Measurements from ENCODE around the gene LRRC75A. TPM values are rescaled to one million over a fixed set of nuclear protein-coding genes. Genes with fewer than 3 reads are reported as not detected.

The LRRC75A gene
- total RNA-seq, 1 experiment from 2014 or later, result 22.9 TPM

DNA sequence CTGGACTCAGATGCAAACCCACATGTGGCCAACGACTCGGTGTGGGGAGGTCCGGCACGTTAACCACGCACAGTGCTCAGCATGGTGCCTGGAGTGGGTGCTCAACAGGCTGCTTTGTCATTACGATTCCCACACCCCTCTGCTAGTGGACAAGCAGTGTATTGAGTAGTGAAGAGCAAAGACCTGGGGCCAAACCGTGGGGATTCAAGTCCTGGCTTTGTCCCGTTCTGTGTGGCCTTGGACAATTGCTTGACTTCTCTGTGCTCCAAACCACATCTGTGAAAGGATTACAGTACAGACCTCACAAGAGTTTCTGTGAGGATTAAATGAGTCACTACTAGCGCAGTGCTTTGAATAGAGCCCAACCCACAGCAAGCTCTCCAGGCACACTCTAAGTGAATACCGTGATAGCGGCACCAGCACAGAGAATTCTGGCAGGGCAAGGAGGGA lies 42.8 kb downstream of the LRRC75A start (continued):
- TF ChIP-seq, protein P1, sequence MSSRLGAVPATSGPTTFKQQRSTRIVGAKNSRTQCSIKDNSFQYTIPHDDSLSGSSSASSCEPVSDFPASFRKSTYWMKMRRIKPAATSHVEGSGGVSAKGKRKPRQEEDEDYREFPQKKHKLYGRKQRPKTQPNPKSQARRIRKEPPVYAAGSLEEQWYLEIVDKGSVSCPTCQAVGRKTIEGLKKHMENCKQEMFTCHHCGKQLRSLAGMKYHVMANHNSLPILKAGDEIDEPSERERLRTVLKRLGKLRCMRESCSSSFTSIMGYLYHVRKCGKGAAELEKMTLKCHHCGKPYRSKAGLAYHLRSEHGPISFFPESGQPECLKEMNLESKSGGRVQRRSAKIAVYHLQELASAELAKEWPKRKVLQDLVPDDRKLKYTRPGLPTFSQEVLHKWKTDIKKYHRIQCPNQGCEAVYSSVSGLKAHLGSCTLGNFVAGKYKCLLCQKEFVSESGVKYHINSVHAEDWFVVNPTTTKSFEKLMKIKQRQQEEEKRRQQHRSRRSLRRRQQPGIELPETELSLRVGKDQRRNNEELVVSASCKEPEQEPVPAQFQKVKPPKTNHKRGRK (CRISPR knock-in tag; IDR thresholded peaks at IDR 0.05; ENCODE audit: borderline replicate concordance), result no peak
- TF ChIP-seq JUN (CRISPR knock-in tag; IDR thresholded peaks at IDR 0.05) (no peak), ZNF263 (CRISPR knock-in tag; IDR thresholded peaks at IDR 0.05; ENCODE audit: low read depth) (no peak), MXD4 (CRISPR knock-in tag; IDR thresholded peaks at IDR 0.05; ENCODE audit: borderline replicate concordance) (no peak), OVOL2 (CRISPR knock-in tag; IDR thresholded peaks at IDR 0.05; ENCODE audit: borderline replicate concordance) (no peak)
- TF ChIP-seq, protein P2, sequence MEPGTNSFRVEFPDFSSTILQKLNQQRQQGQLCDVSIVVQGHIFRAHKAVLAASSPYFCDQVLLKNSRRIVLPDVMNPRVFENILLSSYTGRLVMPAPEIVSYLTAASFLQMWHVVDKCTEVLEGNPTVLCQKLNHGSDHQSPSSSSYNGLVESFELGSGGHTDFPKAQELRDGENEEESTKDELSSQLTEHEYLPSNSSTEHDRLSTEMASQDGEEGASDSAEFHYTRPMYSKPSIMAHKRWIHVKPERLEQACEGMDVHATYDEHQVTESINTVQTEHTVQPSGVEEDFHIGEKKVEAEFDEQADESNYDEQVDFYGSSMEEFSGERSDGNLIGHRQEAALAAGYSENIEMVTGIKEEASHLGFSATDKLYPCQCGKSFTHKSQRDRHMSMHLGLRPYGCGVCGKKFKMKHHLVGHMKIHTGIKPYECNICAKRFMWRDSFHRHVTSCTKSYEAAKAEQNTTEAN (CRISPR knock-in tag; IDR thresholded peaks at IDR 0.05), result no peak

DNA sequence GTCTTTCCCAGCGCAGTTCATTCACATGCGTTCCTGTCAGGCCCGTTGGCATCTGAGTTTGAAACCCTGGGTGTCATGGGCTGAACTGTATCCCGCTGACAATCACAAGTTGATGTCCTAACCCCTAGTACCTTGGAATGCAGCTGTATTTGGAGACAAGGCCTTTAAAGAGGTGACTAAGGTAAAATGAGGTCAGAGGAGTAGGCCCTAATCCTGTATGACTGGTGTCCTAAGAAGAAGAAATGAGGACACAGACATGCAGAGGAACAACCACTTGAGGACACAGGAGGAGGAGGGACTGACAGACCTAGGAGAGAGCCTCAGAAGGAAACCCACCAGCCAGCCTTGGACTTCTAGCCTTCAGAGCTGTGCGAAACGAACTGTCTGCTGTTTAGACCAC lies 43.5 kb downstream of the LRRC75A start:
- H3K36me3 Mint-ChIP-seq, result peaks cover 30% of the 10 kb centered on the region
- peak overlapping the region; percentile 23 for H3K27ac Mint-ChIP-seq
- DNase-seq (ENCODE audit: low spot score) (no peak), ATAC-seq (no peak)
- no peaks in the 10 kb centered on the region for H3K27me3 Mint-ChIP-seq (ENCODE audit: low read depth)
- H3K4me3 Mint-ChIP-seq, result no peak overlapping the region
- H3K9me3 Mint-ChIP-seq, result no peaks in the 10 kb centered on the region
- TF ChIP-seq, protein P3, sequence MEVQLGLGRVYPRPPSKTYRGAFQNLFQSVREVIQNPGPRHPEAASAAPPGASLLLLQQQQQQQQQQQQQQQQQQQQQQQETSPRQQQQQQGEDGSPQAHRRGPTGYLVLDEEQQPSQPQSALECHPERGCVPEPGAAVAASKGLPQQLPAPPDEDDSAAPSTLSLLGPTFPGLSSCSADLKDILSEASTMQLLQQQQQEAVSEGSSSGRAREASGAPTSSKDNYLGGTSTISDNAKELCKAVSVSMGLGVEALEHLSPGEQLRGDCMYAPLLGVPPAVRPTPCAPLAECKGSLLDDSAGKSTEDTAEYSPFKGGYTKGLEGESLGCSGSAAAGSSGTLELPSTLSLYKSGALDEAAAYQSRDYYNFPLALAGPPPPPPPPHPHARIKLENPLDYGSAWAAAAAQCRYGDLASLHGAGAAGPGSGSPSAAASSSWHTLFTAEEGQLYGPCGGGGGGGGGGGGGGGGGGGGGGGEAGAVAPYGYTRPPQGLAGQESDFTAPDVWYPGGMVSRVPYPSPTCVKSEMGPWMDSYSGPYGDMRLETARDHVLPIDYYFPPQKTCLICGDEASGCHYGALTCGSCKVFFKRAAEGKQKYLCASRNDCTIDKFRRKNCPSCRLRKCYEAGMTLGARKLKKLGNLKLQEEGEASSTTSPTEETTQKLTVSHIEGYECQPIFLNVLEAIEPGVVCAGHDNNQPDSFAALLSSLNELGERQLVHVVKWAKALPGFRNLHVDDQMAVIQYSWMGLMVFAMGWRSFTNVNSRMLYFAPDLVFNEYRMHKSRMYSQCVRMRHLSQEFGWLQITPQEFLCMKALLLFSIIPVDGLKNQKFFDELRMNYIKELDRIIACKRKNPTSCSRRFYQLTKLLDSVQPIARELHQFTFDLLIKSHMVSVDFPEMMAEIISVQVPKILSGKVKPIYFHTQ (CRISPR knock-in tag; IDR thresholded peaks at IDR 0.05), result no peak
- TF ChIP-seq RELA (CRISPR knock-in tag; IDR thresholded peaks at IDR 0.05; ENCODE audit: borderline replicate concordance) (no peak), TCF7 (CRISPR knock-in tag; IDR thresholded peaks at IDR 0.05; ENCODE audit: low read depth) (no peak), ATF1 (CRISPR knock-in tag; IDR thresholded peaks at IDR 0.05) (no peak), NFATC4 (CRISPR knock-in tag; IDR thresholded peaks at IDR 0.05) (no peak), KAT7 (CRISPR knock-in tag; IDR thresholded peaks at IDR 0.05; ENCODE audit: borderline replicate concordance) (no peak)
- TF ChIP-seq, protein P4, sequence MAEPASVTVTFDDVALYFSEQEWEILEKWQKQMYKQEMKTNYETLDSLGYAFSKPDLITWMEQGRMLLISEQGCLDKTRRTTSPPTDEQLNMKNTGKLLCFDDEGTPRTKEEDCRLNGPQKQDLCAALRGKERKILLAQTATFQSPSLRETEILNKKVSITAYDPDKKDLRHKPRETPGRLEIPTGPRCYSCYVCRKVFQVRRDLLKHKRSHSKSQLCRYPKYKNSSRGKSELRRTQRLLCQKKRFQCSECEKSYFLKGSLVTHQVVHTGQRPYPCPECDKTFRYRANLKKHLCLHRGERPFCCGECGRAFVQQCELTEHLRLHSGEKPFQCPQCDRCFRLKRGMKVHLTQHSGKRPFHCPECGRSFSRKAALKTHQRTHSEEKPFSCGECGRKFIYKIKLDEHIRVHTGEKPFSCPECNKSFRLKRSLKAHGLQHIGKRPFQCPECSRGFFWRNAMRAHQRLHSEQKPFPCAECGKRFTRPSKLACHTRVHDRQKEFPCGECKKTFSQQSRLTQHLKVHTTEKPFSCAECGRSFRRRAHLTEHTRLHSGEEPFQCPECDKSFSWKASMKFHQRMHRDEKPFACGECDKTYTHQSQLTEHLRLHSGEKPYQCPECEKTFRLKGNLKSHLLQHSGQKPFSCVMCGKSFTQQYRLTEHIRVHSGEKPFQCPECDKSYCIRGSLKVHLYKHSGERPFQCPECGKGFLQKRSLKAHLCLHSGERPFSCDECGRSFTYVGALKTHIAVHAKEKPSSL (CRISPR knock-in tag; conservative IDR thresholded peaks at IDR 0.05), result no peak
- TF ChIP-seq, protein P5, sequence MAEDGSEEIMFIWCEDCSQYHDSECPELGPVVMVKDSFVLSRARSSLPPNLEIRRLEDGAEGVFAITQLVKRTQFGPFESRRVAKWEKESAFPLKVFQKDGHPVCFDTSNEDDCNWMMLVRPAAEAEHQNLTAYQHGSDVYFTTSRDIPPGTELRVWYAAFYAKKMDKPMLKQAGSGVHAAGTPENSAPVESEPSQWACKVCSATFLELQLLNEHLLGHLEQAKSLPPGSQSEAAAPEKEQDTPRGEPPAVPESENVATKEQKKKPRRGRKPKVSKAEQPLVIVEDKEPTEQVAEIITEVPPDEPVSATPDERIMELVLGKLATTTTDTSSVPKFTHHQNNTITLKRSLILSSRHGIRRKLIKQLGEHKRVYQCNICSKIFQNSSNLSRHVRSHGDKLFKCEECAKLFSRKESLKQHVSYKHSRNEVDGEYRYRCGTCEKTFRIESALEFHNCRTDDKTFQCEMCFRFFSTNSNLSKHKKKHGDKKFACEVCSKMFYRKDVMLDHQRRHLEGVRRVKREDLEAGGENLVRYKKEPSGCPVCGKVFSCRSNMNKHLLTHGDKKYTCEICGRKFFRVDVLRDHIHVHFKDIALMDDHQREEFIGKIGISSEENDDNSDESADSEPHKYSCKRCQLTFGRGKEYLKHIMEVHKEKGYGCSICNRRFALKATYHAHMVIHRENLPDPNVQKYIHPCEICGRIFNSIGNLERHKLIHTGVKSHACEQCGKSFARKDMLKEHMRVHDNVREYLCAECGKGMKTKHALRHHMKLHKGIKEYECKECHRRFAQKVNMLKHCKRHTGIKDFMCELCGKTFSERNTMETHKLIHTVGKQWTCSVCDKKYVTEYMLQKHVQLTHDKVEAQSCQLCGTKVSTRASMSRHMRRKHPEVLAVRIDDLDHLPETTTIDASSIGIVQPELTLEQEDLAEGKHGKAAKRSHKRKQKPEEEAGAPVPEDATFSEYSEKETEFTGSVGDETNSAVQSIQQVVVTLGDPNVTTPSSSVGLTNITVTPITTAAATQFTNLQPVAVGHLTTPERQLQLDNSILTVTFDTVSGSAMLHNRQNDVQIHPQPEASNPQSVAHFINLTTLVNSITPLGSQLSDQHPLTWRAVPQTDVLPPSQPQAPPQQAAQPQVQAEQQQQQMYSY (CRISPR knock-in tag; IDR thresholded peaks at IDR 0.05), result no peak
- TF ChIP-seq, protein P6, sequence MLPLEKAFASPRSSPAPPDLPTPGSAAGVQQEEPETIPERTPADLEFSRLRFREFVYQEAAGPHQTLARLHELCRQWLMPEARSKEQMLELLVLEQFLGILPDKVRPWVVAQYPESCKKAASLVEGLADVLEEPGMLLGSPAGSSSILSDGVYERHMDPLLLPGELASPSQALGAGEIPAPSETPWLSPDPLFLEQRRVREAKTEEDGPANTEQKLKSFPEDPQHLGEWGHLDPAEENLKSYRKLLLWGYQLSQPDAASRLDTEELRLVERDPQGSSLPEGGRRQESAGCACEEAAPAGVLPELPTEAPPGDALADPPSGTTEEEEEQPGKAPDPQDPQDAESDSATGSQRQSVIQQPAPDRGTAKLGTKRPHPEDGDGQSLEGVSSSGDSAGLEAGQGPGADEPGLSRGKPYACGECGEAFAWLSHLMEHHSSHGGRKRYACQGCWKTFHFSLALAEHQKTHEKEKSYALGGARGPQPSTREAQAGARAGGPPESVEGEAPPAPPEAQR (CRISPR knock-in tag; IDR thresholded peaks at IDR 0.05), result no peak
- CTCF ChIA-PET, result interaction anchor here (0.9 to 8.3 kb wide), 3 partner anchors 71 to 85 kb away, joined by 5 to 204 read pairs (median 11); no protein-coding TSS in a partner anchor
- POLR2A ChIA-PET, result no interaction called here
- peaks cover 17% of the 10 kb centered on the region for H3K4me1 Mint-ChIP-seq
